ENCODE data around the gene ZSCAN2. TPM values are rescaled to one million over a fixed set of nuclear protein-coding genes. Genes with fewer than 3 reads are reported as not detected.
A peak's percentile ranks its signal among the peaks of the same experiment; 100 is the strongest.
"Not testable (repeated sequence)": the region's sequence is repeated elsewhere in the genome, so short reads cannot be mapped to it uniquely, and the experiment has no call there.

The ZSCAN2 gene
- total RNA-seq, 1 donor from 2014 or later, result 8.7 TPM

GRCh38 chr15:84641871-84642270 is 41.1 kb downstream of the ZSCAN2 start:
- DNase-seq, result not testable (repeated sequence)

DNA sequence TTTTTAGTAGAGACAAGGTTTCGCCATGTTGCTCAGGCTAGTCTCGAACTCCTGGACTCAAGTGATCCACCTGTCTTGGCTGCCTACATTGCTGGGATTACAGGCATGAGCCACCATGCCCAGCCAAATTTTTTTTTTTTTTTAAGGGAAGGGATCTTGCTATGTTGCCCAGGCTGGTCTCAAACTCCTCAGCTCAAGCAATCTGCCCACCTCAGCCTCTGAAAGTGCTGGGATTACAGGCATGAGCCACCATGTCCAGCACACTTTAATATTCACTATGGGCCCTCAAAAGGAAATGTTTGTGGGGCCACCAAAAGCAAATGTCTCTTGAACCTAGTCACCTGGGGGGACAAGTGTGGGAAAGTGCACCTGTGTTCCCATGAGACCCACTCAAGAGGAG is 41.8 kb downstream of the ZSCAN2 start:
- not testable (repeated sequence) for DNase-seq

GRCh38 chr15:84643838-84644237 is 43.0 kb downstream of the ZSCAN2 start:
- DNase-seq, result no peak

DNA sequence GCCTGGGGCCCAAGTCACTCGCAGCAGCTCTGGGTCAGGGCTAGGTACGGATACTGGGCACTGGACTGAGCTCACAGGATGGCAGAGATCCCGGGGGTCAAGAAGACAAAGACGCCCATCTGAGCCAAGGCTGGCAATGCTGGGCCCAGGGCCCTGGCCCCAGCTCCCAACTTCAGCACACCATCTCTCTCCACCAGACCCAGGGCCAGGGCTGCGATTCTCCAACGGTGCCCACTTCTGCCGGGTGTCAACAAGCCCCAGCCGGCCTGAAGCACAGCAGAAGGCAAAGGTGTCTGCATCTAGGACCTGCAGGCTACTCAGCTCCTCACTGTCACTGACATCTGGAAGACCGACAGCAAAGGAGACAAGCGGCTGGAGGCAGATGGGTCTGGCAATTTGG is 44.7 kb downstream of the ZSCAN2 start:
- no peak for DNase-seq

- no peak for DNase-seq
Observed at GRCh38 chr15:84645997-84646396, 45.2 kb downstream of the ZSCAN2 start.

GRCh38 chr15:84647726-84648125 is 46.9 kb downstream of the ZSCAN2 start:
- DNase-seq, result no peak

DNA sequence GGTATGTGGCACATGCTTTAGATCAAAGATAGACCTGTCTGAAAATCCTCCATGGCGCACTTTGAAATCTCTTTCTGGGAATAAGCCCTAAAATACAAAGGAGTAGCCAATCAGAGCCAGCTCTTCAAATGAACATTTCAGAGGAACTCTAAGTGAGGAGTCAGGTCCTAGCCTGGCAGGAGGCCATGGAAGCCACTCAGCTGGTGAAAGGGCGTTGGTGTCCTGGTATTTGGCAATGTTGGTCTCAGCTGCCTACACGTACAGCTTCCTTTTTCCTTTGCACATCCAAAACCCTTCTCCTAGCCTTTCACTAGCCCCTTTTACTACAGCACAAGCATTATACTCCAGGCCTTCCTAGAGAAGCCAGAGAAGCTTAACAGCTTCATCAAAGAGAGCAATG is 47.7 kb downstream of the ZSCAN2 start:
- no peak for DNase-seq

DNA sequence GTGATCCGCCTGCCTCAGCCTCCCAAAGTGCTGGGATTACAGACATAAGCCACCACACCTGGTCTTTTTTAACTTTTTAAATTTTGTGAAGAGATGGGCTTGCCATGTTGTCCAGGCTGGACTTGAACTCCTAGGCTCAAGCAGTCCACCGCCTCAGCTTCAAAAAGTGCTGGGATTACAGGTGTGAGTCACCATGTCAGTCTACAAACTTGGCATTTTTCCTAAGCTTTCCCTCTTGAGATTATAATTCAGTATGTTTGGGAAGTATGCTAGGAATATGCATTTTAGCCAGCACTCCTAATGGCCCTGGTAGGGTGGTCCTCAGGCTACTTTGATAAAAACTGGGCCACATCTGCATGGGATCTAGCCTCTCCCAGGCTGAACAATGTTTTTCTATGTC is 48.9 kb downstream of the ZSCAN2 start:
- no peak for DNase-seq

DNA sequence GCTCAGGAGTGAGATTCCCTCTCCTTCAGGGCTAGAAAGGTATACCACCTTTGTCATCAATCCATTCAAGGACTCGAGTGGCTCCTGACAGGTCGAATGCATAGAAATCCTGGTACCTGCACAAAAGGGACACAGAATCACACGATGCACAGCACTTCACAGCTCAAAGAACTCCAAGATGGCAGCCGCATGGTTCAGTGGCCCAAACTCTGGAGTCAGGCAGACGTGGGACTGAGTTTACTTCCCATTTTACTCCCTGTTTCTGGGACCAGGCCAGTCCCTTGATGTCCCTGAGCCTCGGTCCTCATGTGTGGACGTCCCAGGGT is 52.7 kb downstream of the ZSCAN2 start:
- no peak for DNase-seq

- DNase-seq, result peak; percentile 95
Observed at GRCh38 chr15:84653910-84654688, 53.3 kb downstream of the ZSCAN2 start, which contains the start of gene WDR73. Gene WDR73, minus strand, starts transcription at chr15:84654283. Its CDS starts 9 bp downstream, at chr15:84654274.

DNA sequence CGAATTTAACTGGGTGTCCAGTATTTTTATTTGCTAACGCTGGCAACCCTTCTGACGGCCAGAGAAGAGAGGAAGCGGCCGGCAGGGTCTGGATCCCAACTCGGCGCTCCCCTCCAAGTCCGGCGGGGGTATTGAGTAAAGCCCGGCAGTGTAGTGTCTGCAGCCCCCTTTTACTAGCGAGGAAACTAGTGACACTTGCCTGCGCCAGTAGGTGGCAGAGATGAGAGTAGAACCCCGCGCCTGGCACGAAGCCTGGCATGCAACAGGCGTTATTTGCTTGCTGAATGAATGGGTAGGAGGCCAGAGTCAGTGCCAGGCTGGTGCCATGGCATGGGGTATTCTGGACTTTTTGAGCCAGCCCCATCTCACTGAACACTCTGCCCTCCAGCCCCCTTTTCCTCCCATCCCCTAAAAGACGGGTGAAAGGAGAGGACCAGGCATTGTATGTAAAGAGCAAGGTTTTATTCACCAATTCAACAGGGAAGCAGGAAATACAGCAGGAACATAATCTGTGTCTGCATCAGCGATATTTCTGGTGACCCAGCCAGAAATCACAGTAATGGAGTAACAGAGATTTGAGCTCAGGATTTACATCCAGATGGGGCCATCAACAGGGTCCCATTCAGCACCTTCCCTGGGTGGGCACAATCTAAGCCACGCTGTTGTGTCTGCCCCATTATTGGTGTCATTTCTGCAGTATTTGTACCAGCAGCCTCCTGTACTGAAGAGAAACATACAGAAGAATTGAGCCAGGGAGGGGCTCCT is 54.1 kb downstream of the ZSCAN2 start:
- peak; percentile 78 for DNase-seq

GRCh38 chr15:84656972-84657371 is 56.2 kb downstream of the ZSCAN2 start:
- DNase-seq, result no peak

DNA sequence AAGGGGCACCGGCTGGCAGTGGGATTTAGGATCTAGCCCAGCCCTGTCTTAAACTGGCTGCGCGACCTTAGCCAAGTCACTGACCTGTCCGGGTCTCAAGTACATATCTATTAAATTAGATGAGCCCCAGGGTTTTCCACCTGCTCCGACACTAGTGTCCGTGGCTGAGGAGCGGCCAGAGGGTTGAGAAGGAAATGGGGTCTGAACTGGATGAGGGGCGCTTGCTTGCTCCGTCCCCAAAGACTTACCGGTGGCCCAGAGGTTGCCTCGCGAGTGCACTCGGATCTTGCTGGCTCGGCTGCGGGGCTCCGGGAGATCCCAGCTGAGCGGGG is 56.9 kb downstream of the ZSCAN2 start:
- no peak for DNase-seq

DNA sequence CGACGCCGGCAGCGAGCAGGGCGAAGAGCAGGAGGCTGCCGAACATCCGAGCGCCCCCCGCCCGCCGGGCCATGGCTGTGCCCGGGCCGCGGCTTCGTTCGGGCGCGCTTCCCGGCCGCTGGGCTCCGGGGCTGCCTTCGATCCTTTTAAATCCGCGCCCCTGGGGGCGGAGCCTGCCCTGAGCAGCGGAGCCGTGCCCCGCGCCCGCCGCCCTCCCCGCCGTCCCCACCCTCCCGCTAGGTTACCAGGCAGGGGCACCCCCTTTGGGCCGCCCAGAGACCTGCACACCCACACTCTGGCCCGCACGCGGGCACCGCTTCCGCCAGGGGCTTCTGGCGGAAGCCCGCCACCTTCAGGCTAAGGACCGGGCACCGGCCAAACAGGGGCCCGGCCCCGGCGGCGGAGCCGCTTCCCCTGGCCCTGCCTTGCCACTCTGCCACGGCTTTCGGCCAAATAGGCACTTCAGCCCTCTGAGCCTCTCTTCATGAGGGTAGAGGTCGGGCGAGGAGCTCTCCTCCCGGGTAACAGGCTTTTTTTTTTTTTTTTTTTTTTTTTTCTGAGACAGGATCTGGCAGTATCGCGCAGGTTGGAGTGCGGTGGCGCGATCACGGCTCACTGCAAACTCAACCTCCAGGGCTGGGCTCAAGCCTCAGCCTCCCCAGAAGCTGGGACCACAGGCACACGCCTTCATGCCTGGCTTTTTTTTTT is 57.4 kb downstream of the ZSCAN2 start, which contains the start of gene NMB:
TSS of gene NMB (minus strand) at position 120 of the 708 bp plus-strand sequence. CDS start at position 73, 47 bp downstream.
- DNase-seq, result no peak

- DNase-seq, result no peak
Observed at GRCh38 chr15:84658788-84659411, 58.1 kb downstream of the ZSCAN2 start.

- no peak for DNase-seq
Observed at GRCh38 chr15:84659904-84660781, 59.3 kb downstream of the ZSCAN2 start.

DNA sequence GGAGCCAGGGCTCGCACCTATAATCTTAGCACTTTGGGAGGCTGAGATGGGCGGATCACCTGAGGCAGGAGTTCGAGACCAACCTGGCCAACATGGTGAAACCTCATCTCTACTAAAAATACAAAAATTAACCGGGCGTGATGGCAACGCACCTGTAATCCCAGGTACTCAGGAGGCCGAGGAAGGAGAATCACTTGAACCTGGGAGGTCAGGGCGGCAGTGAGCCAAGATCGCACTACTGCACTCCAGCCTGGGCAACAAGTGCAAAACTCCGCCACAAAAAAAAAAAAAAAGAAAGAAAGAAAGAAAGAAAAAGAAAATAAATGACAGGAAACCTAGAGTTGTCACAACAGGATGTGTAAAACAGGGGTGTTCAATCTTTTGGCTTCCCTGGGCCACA is 60.2 kb downstream of the ZSCAN2 start:
- no peak for DNase-seq

DNA sequence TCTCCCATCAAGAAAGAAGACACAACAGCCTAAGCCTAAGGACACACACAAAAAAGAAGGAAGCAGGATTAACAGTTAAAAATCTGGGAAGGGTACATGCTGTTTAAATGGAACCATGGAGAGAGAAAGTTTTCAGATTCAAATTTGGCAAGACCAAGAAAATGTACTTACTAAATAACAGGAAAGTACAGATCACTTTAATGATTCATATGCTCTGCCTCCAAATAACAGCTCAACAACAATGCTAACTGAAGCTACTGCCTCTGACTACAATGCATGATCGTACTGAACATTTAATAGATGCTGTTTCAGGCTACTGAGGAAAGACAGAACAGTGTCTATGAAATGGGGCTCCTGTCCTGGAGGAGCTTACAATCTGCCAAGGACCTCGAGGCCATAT is 65.6 kb downstream of the ZSCAN2 start:
- no peak for DNase-seq

- DNase-seq, result no peak
Observed at GRCh38 chr15:84668221-84668982, 67.6 kb downstream of the ZSCAN2 start.

DNA sequence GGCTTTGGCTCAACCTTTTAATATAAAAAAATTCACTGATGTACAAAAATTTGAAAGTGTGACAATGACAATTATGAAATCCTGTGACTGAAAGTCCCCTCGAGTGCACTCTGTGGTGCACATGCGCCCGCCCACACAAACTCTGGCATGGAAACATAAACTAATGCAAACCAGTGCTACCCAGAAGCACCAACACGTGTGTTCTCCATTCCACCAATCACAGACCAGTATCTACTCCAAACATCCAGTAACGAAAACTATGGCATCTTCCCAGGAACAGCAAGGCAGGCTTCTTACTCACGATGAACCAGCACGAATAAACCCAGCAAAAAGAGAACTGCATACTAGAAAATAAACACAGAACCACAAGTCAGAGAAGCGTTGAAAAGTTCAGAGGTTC is 68.9 kb downstream of the ZSCAN2 start:
- DNase-seq, result no peak

GRCh38 chr15:84671211-84671610 is 70.4 kb downstream of the ZSCAN2 start:
- DNase-seq, result peak; percentile 15
